ENCODE results near the gene ALG8. TPM values are rescaled to one million over a fixed set of nuclear protein-coding genes. Genes with fewer than 3 reads are reported as not detected.

Gene ALG8
- total RNA-seq, 1 donor from 2014 or later = 117 TPM

DNA sequence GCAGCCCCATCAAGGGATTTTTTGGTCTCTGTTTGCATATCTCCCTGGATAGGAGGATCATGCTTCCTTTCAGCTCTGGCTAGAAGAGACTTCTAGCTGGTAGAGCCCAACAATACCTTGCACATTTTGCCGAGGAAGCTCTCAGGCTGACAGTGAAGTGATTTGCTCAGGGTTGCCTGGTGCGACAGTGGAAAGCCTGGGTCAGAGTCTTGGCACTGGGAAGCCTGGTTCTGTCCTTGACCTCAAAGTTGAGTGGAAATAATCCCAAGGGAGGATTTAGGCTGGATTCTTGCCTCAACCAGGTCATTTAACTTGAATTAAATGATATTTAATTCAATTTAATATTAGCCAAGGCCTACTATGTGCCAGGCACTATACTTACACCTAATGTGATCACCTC lies 24.4 kb upstream of the ALG8 start:
- H3K4me3 ChIP-seq = no peak overlapping the region
- Mint-ChIP-seq H3K4me1 (no peaks in the 10 kb centered on the region), H3K4me3 (no peak overlapping the region), H3K9me3 (no peaks in the 10 kb centered on the region), H3K27ac (no peak overlapping the region), H3K27me3 (ENCODE audit: insufficient read depth, low read depth) (peaks cover 5% of the 10 kb centered on the region), H3K36me3 (peaks cover under 1% of the 10 kb centered on the region)
- no peaks in the 10 kb centered on the region for H3K9me3 ChIP-seq (ENCODE audit: low read depth)
- no peaks in the 10 kb centered on the region for H3K79me2 ChIP-seq (ENCODE audit: low read depth)
- H3K9ac ChIP-seq = no peak overlapping the region
- H4K20me1 ChIP-seq (ENCODE audit: low read depth) = no peaks in the 10 kb centered on the region
- H3K36me3 ChIP-seq = no peaks in the 10 kb centered on the region
- no peaks in the 10 kb centered on the region for H3K27me3 ChIP-seq
- no peaks in the 10 kb centered on the region for H3F3A ChIP-seq (ENCODE audit: low read depth)
- TF ChIP-seq EZH2 (IDR thresholded peaks at IDR 0.05) (no peak), CTCF (IDR thresholded peaks at IDR 0.05) (no peak), EZH2phosphoT487 (IDR thresholded peaks at IDR 0.05) (no peak)
- H2AFZ ChIP-seq (replicated peaks) = no peak overlapping the region
- no peak for DNase-seq (ENCODE audit: low spot score)
- H3K27ac ChIP-seq = no peak overlapping the region
- H3K4me2 ChIP-seq = no peak overlapping the region
- H3K4me1 ChIP-seq = no peaks in the 10 kb centered on the region

- Histone ChIP-seq H4K20me1 (ENCODE audit: low read depth) (no peaks in the 10 kb centered on the region), H2AFZ (replicated peaks) (no peak overlapping the region), H3K4me3 (no peak overlapping the region), H3K27ac (no peak overlapping the region), H3K27me3 (no peaks in the 10 kb centered on the region), H3K79me2 (ENCODE audit: low read depth) (no peaks in the 10 kb centered on the region), H3K4me1 (no peaks in the 10 kb centered on the region), H3K9ac (no peak overlapping the region), H3K9me3 (ENCODE audit: low read depth) (no peaks in the 10 kb centered on the region), H3K4me2 (no peak overlapping the region), H3F3A (ENCODE audit: low read depth) (no peaks in the 10 kb centered on the region), H3K36me3 (no peaks in the 10 kb centered on the region)
- H3K4me1 Mint-ChIP-seq = no peaks in the 10 kb centered on the region
- H3K27me3 Mint-ChIP-seq (ENCODE audit: insufficient read depth, low read depth) = peaks cover 3% of the 10 kb centered on the region
- no peaks in the 10 kb centered on the region for H3K9me3 Mint-ChIP-seq
- no peak for DNase-seq (ENCODE audit: low spot score)
- peaks cover 3% of the 10 kb centered on the region for H3K36me3 Mint-ChIP-seq
- no peak for TF ChIP-seq CTCF (IDR thresholded peaks at IDR 0.05)
- TF ChIP-seq EZH2 (IDR thresholded peaks at IDR 0.05) = no peak
- TF ChIP-seq EZH2phosphoT487 (IDR thresholded peaks at IDR 0.05) = no peak
- no peak overlapping the region for H3K4me3 Mint-ChIP-seq
- no peak overlapping the region for H3K27ac Mint-ChIP-seq
Observed at GRCh38 chr11:78161962-78162371, 22.5 kb upstream of the ALG8 start.

- H3K27me3 ChIP-seq = no peaks in the 10 kb centered on the region
- no peak for DNase-seq (ENCODE audit: low spot score)
- Mint-ChIP-seq H3K27me3 (ENCODE audit: insufficient read depth, low read depth) (peaks cover 3% of the 10 kb centered on the region), H3K9me3 (no peaks in the 10 kb centered on the region), H3K36me3 (peaks cover 3% of the 10 kb centered on the region), H3K4me3 (no peak overlapping the region), H3K4me1 (peaks cover 4% of the 10 kb centered on the region), H3K27ac (no peak overlapping the region)
- H3K4me1 ChIP-seq = no peaks in the 10 kb centered on the region
- TF ChIP-seq EZH2 (IDR thresholded peaks at IDR 0.05) = no peak
- TF ChIP-seq EZH2phosphoT487 (IDR thresholded peaks at IDR 0.05) = no peak
- TF ChIP-seq CTCF (IDR thresholded peaks at IDR 0.05) = no peak
- H3K36me3 ChIP-seq = no peaks in the 10 kb centered on the region
- no peaks in the 10 kb centered on the region for H3K79me2 ChIP-seq (ENCODE audit: low read depth)
- H3K4me3 ChIP-seq = no peak overlapping the region
- no peak overlapping the region for H2AFZ ChIP-seq (replicated peaks)
- H3K9ac ChIP-seq = no peak overlapping the region
- H4K20me1 ChIP-seq (ENCODE audit: low read depth) = no peaks in the 10 kb centered on the region
- H3K4me2 ChIP-seq = no peak overlapping the region
- H3F3A ChIP-seq (ENCODE audit: low read depth) = no peaks in the 10 kb centered on the region
- H3K9me3 ChIP-seq (ENCODE audit: low read depth) = no peaks in the 10 kb centered on the region
- no peak overlapping the region for H3K27ac ChIP-seq
Observed at GRCh38 chr11:78161346-78161745, 21.9 kb upstream of the ALG8 start.
